Muscle layer of duodenum (tissue), 2 donors: ENCODE measurements around the gene ALOX12.
"Not testable (repeated sequence)": the region's sequence is repeated elsewhere in the genome, so short reads cannot be mapped to it uniquely, and the experiment has no call there.

ENCODE experiments used
- H3K27ac ChIP-seq: one replicate; pipeline ENCODE4 v1.7.0; 2013; ENCODE audit warnings: mild to moderate bottlenecking, low read length
- H3K27me3 ChIP-seq: one replicate; pipeline ENCODE4 v1.7.0; 2013; ENCODE audit warnings: low read depth, mild to moderate bottlenecking, control low read depth, low read length
- H3K36me3 ChIP-seq, 2 donors: one replicate each; pipeline ENCODE4 v1.7.0; 2013; ENCODE audit warnings: low read length in 2 of 2, control low read depth in 1 of 2, mild to moderate bottlenecking in 1 of 2; ENCODE audit not compliant: insufficient read depth in 2 of 2, control insufficient read depth in 1 of 2
- H3K4me1 ChIP-seq, 2 donors: one replicate each; pipeline ENCODE4 v1.7.0; 2013; ENCODE audit warnings: low read length in 2 of 2, mild to moderate bottlenecking in 2 of 2, control low read depth in 1 of 2, moderate library complexity in 1 of 2; ENCODE audit not compliant: insufficient read depth in 2 of 2, control insufficient read depth in 1 of 2
- H3K4me3 ChIP-seq, 2 donors: one replicate each; pipeline ENCODE4 v1.7.0; 2013; ENCODE audit warnings: low read length in 2 of 2, low read depth in 1 of 2, mild to moderate bottlenecking in 1 of 2
- H3K9me3 ChIP-seq, 2 donors: one replicate each; pipeline ENCODE4 v1.7.0; 2013; ENCODE audit warnings: low read length in 2 of 2, control low read depth in 1 of 2, mild to moderate bottlenecking in 1 of 2; ENCODE audit not compliant: control insufficient read depth in 1 of 2
- donor health status: healthy.

Gene ALOX12

GRCh38 chr17:7050583-7050982 lies 54.7 kb downstream of the ALOX12 start:
- not testable (repeated sequence) for H3K4me3 ChIP-seq, H3K27me3 ChIP-seq, H3K4me1 ChIP-seq, H3K9me3 ChIP-seq, H3K27ac ChIP-seq, H3K36me3 ChIP-seq

- Histone ChIP-seq H3K9me3 (no peaks in the 10 kb centered on the region), H3K4me3 (no peak overlapping the region), H3K27me3 (no peaks in the 10 kb centered on the region), H3K36me3 (no peaks in the 10 kb centered on the region), H3K27ac (no peak overlapping the region), H3K4me1 (no peaks in the 10 kb centered on the region)
Measured at GRCh38 chr17:7056386-7056785, 60.5 kb downstream of the ALOX12 start.

GRCh38 chr17:7058831-7059447 lies 63.1 kb downstream of the ALOX12 start:
- Histone ChIP-seq H3K9me3 (no peaks in the 10 kb centered on the region), H3K27me3 (no peaks in the 10 kb centered on the region), H3K27ac (no peak overlapping the region), H3K36me3 (no peaks in the 10 kb centered on the region), H3K4me1 (no peaks in the 10 kb centered on the region), H3K4me3 (no peak overlapping the region)
